ENCODE data around the gene ANAPC2. TPM values are rescaled to one million over a fixed set of nuclear protein-coding genes. Genes with fewer than 3 reads are reported as not detected.

Gene ANAPC2
- total and polyA plus RNA-seq, 9 donors, result 8.0 to 61.5 (median 50.6) TPM

- peaks cover 28% of the 10 kb centered on the region for H3K27me3 ChIP-seq
- no peak overlapping the region for H3K27ac ChIP-seq
- intact Hi-C loops (cut with DNase I), result no loop called here
- no peak for TF ChIP-seq EP300 (IDR thresholded peaks at IDR 0.05)
- no peak for TF ChIP-seq CTCF (IDR thresholded peaks at IDR 0.05)
- TF ChIP-seq POLR2A (IDR thresholded peaks at IDR 0.05), result no peak
- no peak overlapping the region for H3K4me3 ChIP-seq
- H3K36me3 ChIP-seq, result no peaks in the 10 kb centered on the region
- H3K4me1 ChIP-seq (ENCODE audit: insufficient read depth), result peaks cover 17% of the 10 kb centered on the region
- no peak for DNase-seq
- no peaks in the 10 kb centered on the region for H3K9me3 ChIP-seq
- WGBS, 3 donors, result 71 to 78% (median 73%) methylated on average over 32 of the region's 32 CpGs
Observed at GRCh38 chr9:137165250-137165836, 23.0 kb downstream of the ANAPC2 start.

- WGBS, 3 donors, result 50 to 64% (median 55%) methylated on average over 34 of the region's 34 CpGs
- peaks cover 28% of the 10 kb centered on the region for H3K27me3 ChIP-seq
- TF ChIP-seq EP300 (IDR thresholded peaks at IDR 0.05) (no peak), CTCF (IDR thresholded peaks at IDR 0.05) (no peak), POLR2A (IDR thresholded peaks at IDR 0.05) (no peak)
- no peaks in the 10 kb centered on the region for H3K36me3 ChIP-seq
- no peak overlapping the region for H3K27ac ChIP-seq
- no peak overlapping the region for H3K4me3 ChIP-seq
- intact Hi-C loops (cut with DNase I), result no loop called here
- peaks cover 16% of the 10 kb centered on the region for H3K4me1 ChIP-seq (ENCODE audit: insufficient read depth)
- no peaks in the 10 kb centered on the region for H3K9me3 ChIP-seq
- no peak for DNase-seq
Observed at GRCh38 chr9:137164370-137165249, 23.8 kb downstream of the ANAPC2 start.

GRCh38 chr9:137163805-137164204 lies 24.6 kb downstream of the ANAPC2 start:
- Histone ChIP-seq H3K4me1 (ENCODE audit: insufficient read depth) (peaks cover 10% of the 10 kb centered on the region), H3K27me3 (peaks cover 25% of the 10 kb centered on the region)
- WGBS, 3 donors, result 75 to 86% (median 84%) methylated on average over 21 to 22 of the region's 22 CpGs

GRCh38 chr9:137163365-137163715 lies 25.0 kb downstream of the ANAPC2 start:
- Histone ChIP-seq H3K4me1 (ENCODE audit: insufficient read depth) (peaks cover 7% of the 10 kb centered on the region), H3K9me3 (no peaks in the 10 kb centered on the region), H3K27me3 (peaks cover 25% of the 10 kb centered on the region), H3K36me3 (no peaks in the 10 kb centered on the region), H3K4me3 (no peak overlapping the region), H3K27ac (no peak overlapping the region)
- WGBS, 3 donors, result 17 to 29% (median 27%) methylated on average over 19 to 26 of the region's 26 CpGs
- TF ChIP-seq EP300 (IDR thresholded peaks at IDR 0.05) (no peak), CTCF (IDR thresholded peaks at IDR 0.05) (no peak), POLR2A (IDR thresholded peaks at IDR 0.05) (no peak)
- intact Hi-C loops (cut with DNase I), result no loop called here
- DNase-seq, result no peak

More at GRCh38 chr9:137163805-137164204, 24.6 kb downstream of the ANAPC2 start:
- H3K9me3 ChIP-seq, result no peaks in the 10 kb centered on the region
- DNase-seq, result no peak
- TF ChIP-seq POLR2A (IDR thresholded peaks at IDR 0.05) (no peak), EP300 (IDR thresholded peaks at IDR 0.05) (no peak), CTCF (IDR thresholded peaks at IDR 0.05) (no peak)
- intact Hi-C loops (cut with DNase I), result no loop called here
- H3K27ac ChIP-seq, result no peak overlapping the region
- no peaks in the 10 kb centered on the region for H3K36me3 ChIP-seq
- H3K4me3 ChIP-seq, result no peak overlapping the region

All from ovary (tissue), 9 donors.